CD14-positive monocyte (primary cell): Measurements from ENCODE around the gene VASH1. TPM values are rescaled to one million over a fixed set of nuclear protein-coding genes. Genes with fewer than 3 reads are reported as not detected.

ENCODE experiments used
- DNase-seq, 3 donors: peaks; one replicate each; pipeline ENCODE4 v3.0.0-alpha.2; 2011 to 2022
- H2AFZ ChIP-seq: 2 replicates; pipeline ENCODE4 v1.6.0; 2012; ENCODE audit warnings: mild to moderate bottlenecking, low read depth, low read length, inconsistent platforms; ENCODE audit not compliant: insufficient read depth, poor library complexity, severe bottlenecking
- H3K27ac ChIP-seq, 2 donors: 1 replicate in 1 of 2; 2 replicates in 1 of 2; pipeline ENCODE4 v1.5.1; 2012 to 2013; ENCODE audit warnings: low read length in 2 of 2, control low read depth in 1 of 2, inconsistent platforms in 1 of 2, low read depth in 1 of 2, mild to moderate bottlenecking in 1 of 2
- H3K27me3 ChIP-seq, 2 donors: one replicate each; pipeline versions ENCODE4 v1.6.0 to v1.6.1; 2011 to 2013; ENCODE audit warnings: low read length in 2 of 2; ENCODE audit not compliant: control insufficient read depth in 2 of 2, insufficient read depth in 2 of 2
- H3K36me3 ChIP-seq, 2 donors: replicated peaks in 1 of 2; 1 replicate in 1 of 2; 2 replicates in 1 of 2; pipeline versions ENCODE4 v1.5.1 to v1.6.1; 2012 to 2013; ENCODE audit warnings: low read length in 2 of 2, control low read depth in 1 of 2, inconsistent platforms in 1 of 2, mild to moderate bottlenecking in 1 of 2; ENCODE audit not compliant: insufficient read depth in 2 of 2, control insufficient read depth in 1 of 2
- H3K4me1 ChIP-seq, 2 donors: 1 replicate in 1 of 2; 2 replicates in 1 of 2; pipeline versions ENCODE4 v1.5.1 to v1.6.1; 2012 to 2013; ENCODE audit warnings: low read length in 2 of 2, control low read depth in 1 of 2, inconsistent platforms in 1 of 2, mild to moderate bottlenecking in 1 of 2, moderate library complexity in 1 of 2; ENCODE audit not compliant: insufficient read depth in 2 of 2, control insufficient read depth in 1 of 2
- H3K4me2 ChIP-seq: replicated peaks from 2 replicates; pipeline ENCODE3; 2012; ENCODE audit warnings: low read length, moderate library complexity, mild to moderate bottlenecking; ENCODE audit not compliant: poor library complexity, severe bottlenecking; ENCODE audit errors: extremely low read depth
- H3K4me3 ChIP-seq, 3 experiments: fragments of 200-600 bp in 1 of 3; sonication (generic) in 1 of 3; replicated peaks in 1 of 3; 1 replicate in 2 of 3; 2 replicates in 1 of 3; pipeline ENCODE4 v1.5.1; 2011 to 2013; ENCODE audit warnings: low read length in 3 of 3, mild to moderate bottlenecking in 3 of 3, control low read depth in 2 of 3, low read depth in 2 of 3, inconsistent platforms in 1 of 3, moderate library complexity in 1 of 3
- H3K79me2 ChIP-seq: 2 replicates; pipeline ENCODE4 v1.6.0; 2012; ENCODE audit warnings: mild to moderate bottlenecking, control low read depth, inconsistent platforms, low read length, moderate library complexity; ENCODE audit not compliant: insufficient read depth
- H3K9ac ChIP-seq: 2 replicates; pipeline ENCODE4 v1.6.0; 2017; ENCODE audit warnings: low read length, mild to moderate bottlenecking; ENCODE audit not compliant: insufficient read depth, poor library complexity, severe bottlenecking
- H3K9me3 ChIP-seq, 2 donors: replicated peaks in 1 of 2; 1 replicate in 1 of 2; 2 replicates in 1 of 2; pipeline versions ENCODE4 v1.5.1 to v1.6.1; 2012 to 2013; ENCODE audit warnings: low read length in 2 of 2, control low read depth in 1 of 2; ENCODE audit not compliant: control insufficient read depth in 1 of 2, insufficient read depth in 1 of 2
- H4K20me1 ChIP-seq: 2 replicates; pipeline ENCODE4 v1.6.0; 2012; ENCODE audit warnings: mild to moderate bottlenecking, low read length, control low read depth, moderate library complexity; ENCODE audit not compliant: insufficient read depth
- H3K27ac Mint-ChIP-seq, 7 donors: one replicate each; pipeline ENCODE4 v1.8.0; 2020; ENCODE audit warnings: mild to moderate bottlenecking in 7 of 7, mixed read lengths in 7 of 7, moderate library complexity in 6 of 7, inconsistent platforms in 2 of 7
- H3K27me3 Mint-ChIP-seq, 3 donors: one replicate each; pipeline ENCODE4 v1.8.0; 2021 to 2022; ENCODE audit warnings: low read depth in 3 of 3, mild to moderate bottlenecking in 3 of 3, mixed read lengths in 3 of 3, moderate library complexity in 3 of 3, inconsistent platforms in 1 of 3
- H3K36me3 Mint-ChIP-seq, 2 donors: one replicate each; pipeline ENCODE4 v1.8.0; 2020; ENCODE audit warnings: mixed read lengths in 2 of 2, inconsistent platforms in 1 of 2, mild to moderate bottlenecking in 1 of 2
- H3K4me1 Mint-ChIP-seq: one replicate; pipeline ENCODE4 v1.8.0; 2020; ENCODE audit warnings: mild to moderate bottlenecking, mixed read lengths
- H3K4me3 Mint-ChIP-seq, 2 donors: one replicate each; pipeline ENCODE4 v1.8.0; 2020; ENCODE audit warnings: mild to moderate bottlenecking in 2 of 2, mixed read lengths in 2 of 2, moderate library complexity in 1 of 2
- H3K9me3 Mint-ChIP-seq, 7 donors: one replicate each; pipeline ENCODE4 v1.8.0; 2020 to 2022; ENCODE audit warnings: mixed read lengths in 7 of 7, mild to moderate bottlenecking in 6 of 7, moderate library complexity in 6 of 7, inconsistent platforms in 2 of 7
- CTCF ChIP-seq: fragments of 200-600 bp; IDR thresholded peaks from one replicate; pipeline ENCODE4 v1.8.0; 2022; ENCODE audit warnings: antibody characterized with exemption, mild to moderate bottlenecking
- WGBS: methylation state at CpG from one replicate; pipeline ENCODE4 v1.1.5; 2013; ENCODE audit warnings: missing lambda C conversion rate; ENCODE audit not compliant: insufficient coverage; 5-methylcytosine and 5-hydroxymethylcytosine counted together
- intact Hi-C, 2 donors: fragments of 100-400 bp; cut with micrococcal nuclease; formaldehyde crosslinking; loops; one replicate each; pipeline versions ENCODE4 v1.15.0 to v1.15.1; 2023
- polyA plus RNA-seq, 3 donors: library from polyadenylated mRNA; depleted of rRNA in 1 of 3; unstranded in 2 of 3; stranded (reverse) in 1 of 3; fragments of 300-500 nt in 2 of 3; fragments of >200 nt in 1 of 3; fragmentation: Illumina TruSeq in 2 of 3; gene quantifications; 1 replicate in 2 of 3; 2 replicates in 1 of 3; pipeline ENCODE4 v1.2.3, GENCODE V29; 2012 to 2021

VASH1 gene
- polyA plus RNA-seq, 3 donors = 2.5 to 10.5 (median 3.3) TPM

GRCh38 chr14:76780360-76780759, 19.1 kb downstream of the VASH1 start:
- no peaks in the 10 kb centered on the region for H3K27me3 ChIP-seq
- no peak for DNase-seq
- H3K9me3 Mint-ChIP-seq = peaks cover 0 to 2% (median 0%) of the 10 kb centered on the region in 7 donors
- no peak overlapping the region for H3K4me3 Mint-ChIP-seq
- peaks cover 51 to 62% of the 10 kb centered on the region in 2 donors for H3K36me3 Mint-ChIP-seq
- H3K9me3 ChIP-seq = no peaks in the 10 kb centered on the region
- no peaks in the 10 kb centered on the region for H3K79me2 ChIP-seq
- H3K4me3 ChIP-seq = no peak overlapping the region
- no peak overlapping the region for H3K4me2 ChIP-seq
- no peak overlapping the region for H3K27ac ChIP-seq
- H2AFZ ChIP-seq = no peak overlapping the region
- TF ChIP-seq CTCF = no peak
- intact Hi-C loops = no loop called here
- H4K20me1 ChIP-seq = no peaks in the 10 kb centered on the region
- WGBS = 84% methylated on average over 4 of the region's 5 CpGs
- H3K9ac ChIP-seq = no peak overlapping the region
- H3K4me1 ChIP-seq = peaks cover 19 to 32% of the 10 kb centered on the region in 2 donors
- H3K36me3 ChIP-seq = peaks cover 26 to 46% of the 10 kb centered on the region in 2 donors
- H3K27ac Mint-ChIP-seq = peak overlapping the region in 4 of 7 donors; percentile 7 to 66 (median 38)
- H3K27me3 Mint-ChIP-seq = no peaks in the 10 kb centered on the region
- H3K4me1 Mint-ChIP-seq = peaks cover 48% of the 10 kb centered on the region

GRCh38 chr14:76780875-76781647, 19.8 kb downstream of the VASH1 start:
- Mint-ChIP-seq H3K36me3 (peaks cover 57 to 69% of the 10 kb centered on the region in 2 donors), H3K4me3 (no peak overlapping the region), H3K27ac (peak overlapping the region in 3 of 7 donors; percentile 13 to 45 (median 21)), H3K9me3 (no peaks in the 10 kb centered on the region), H3K27me3 (no peaks in the 10 kb centered on the region), H3K4me1 (peaks cover 49% of the 10 kb centered on the region)
- no peaks in the 10 kb centered on the region for H3K9me3 ChIP-seq
- no peak for TF ChIP-seq CTCF
- no peaks in the 10 kb centered on the region for H3K27me3 ChIP-seq
- no peaks in the 10 kb centered on the region for H4K20me1 ChIP-seq
- intact Hi-C loops = no loop called here
- no peak overlapping the region for H3K4me2 ChIP-seq
- H3K4me1 ChIP-seq = peaks cover 19 to 31% of the 10 kb centered on the region in 2 donors
- no peak overlapping the region for H3K27ac ChIP-seq
- H3K9ac ChIP-seq = no peak overlapping the region
- WGBS = 93% methylated on average over 11 of the region's 11 CpGs
- H2AFZ ChIP-seq = no peak overlapping the region
- H3K36me3 ChIP-seq = peaks cover 30 to 53% of the 10 kb centered on the region in 2 donors
- H3K79me2 ChIP-seq = no peaks in the 10 kb centered on the region
- DNase-seq = no peak
- H3K4me3 ChIP-seq = no peak overlapping the region
